Measurements from ENCODE around the gene ZMIZ2.
"Not testable (repeated sequence)": the region's sequence is repeated elsewhere in the genome, so short reads cannot be mapped to it uniquely, and the experiment has no call there.

ZMIZ2 gene

GRCh38 chr7:44727158-44727936, 21.3 kb upstream of the ZMIZ2 start:
- no peak for DNase-seq

DNA sequence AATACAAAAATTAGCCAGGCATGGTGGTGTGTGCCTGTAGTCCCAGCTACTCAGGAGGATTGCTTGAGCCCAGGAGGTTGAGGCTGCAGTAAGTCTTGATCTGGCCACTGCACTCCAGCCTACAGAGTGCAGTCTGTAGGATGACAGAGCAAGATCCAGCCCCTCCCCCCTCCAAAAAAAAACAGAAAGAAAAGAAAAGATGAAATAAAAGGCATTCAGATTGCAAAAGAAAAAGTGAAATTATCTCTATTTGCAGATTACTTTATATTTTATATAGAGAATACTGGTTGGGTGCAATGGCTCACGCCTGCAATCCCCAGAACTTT, 20.7 kb upstream of the ZMIZ2 start:
- no peak for DNase-seq

- DNase-seq: no peak
Measured at GRCh38 chr7:44729949-44730590, 18.6 kb upstream of the ZMIZ2 start.

DNA sequence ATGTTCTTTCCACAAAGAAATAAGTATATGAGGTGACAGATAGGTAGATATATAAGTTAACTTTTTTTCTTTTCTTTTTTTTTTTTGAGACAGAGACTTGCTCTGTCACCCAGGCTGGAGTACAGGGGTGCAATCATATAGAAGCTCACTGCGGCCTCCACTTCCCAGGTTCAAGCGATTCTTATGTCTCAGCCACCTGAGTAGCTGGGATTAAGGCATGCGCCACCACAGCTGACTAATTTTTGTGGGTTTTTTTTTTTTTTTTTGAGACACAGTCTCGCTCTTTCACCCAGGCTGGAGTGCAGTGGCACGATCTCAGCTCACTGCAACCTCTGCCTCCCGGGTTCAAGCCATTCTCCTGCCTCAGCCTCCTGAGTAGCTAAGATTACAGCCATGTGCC, 15.7 kb upstream of the ZMIZ2 start:
- DNase-seq: not testable (repeated sequence)

GRCh38 chr7:44733708-44734481, 14.8 kb upstream of the ZMIZ2 start:
- DNase-seq: no peak

DNA sequence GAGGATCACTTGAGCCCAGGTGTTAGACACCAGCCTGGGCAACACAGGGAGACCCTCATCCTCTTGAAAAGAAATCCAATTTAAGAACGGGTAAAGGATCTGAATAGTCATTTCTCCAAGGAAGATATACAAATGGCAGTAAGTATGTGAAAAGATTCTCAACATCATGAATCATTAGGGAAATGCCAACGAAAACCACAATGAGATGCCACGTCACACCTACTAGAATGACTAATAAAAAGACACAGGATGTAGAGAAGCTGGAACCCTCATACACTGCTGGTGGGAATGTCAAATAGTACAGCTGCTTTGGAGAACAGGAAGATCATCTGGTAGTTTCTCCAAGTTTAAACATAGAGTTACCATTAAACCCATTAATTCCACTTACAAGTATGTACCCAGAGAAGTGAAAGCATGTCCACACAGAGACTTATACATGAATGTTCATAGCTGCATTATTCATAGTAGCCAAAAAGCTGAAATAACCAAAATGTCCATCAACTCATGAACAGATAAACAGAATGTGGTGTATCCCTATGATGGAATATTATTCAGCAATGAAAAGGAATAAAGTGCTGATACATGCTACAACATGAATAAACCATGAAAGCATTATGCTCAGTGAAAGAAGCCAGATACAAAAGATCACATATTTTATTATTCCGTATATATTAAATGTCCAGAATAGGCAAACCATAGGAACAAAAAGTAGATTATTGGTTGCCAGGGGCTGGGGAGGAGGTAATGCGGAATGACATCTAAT, 13.1 kb upstream of the ZMIZ2 start:
- DNase-seq: peak; percentile 53

GRCh38 chr7:44736896-44737295, 11.8 kb upstream of the ZMIZ2 start:
- DNase-seq: no peak

- no peak for DNase-seq
Measured at GRCh38 chr7:44738051-44738723, 10.5 kb upstream of the ZMIZ2 start.

DNA sequence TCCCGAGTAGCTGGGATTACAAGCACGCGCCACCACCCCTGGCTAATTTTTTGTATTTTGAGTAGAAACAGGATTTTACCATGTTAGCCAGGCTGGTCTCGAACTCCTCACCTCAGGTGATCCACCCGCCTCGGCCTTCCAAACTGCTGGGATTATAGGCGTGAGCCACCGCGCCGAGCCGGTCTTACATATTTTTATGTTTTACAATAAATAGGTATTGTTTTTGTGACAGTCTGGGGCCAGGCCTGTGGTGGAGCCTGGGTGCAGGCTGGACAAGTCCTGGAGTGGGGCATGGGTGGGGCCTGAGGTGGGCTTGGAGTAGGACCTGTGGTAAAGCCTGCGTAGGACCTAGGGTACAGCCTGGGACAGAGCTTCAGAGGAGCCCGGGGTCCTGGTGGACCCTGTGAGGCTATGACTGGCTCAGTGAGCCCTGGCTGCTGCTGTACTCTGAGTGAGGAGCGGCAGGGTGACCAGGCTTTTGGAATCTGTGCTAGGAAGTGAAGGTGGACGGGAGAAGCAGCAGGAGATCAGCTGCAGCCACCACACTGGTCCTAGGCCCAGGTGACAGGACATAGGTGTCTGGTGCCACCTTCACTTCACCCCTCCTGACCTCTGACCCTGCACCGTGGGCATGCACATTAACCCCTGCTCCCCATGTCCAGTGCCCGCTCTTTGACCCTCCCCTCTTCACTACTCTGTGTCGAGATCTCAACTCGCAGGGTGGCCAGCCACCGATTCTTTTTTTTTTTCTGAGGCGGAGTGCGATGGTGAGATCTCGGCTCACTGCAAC, 9.6 kb upstream of the ZMIZ2 start:
- no peak for DNase-seq

GRCh38 chr7:44740055-44740454, 8.6 kb upstream of the ZMIZ2 start:
- no peak for DNase-seq

GRCh38 chr7:44743750-44744149, 4.9 kb upstream of the ZMIZ2 start:
- no peak for DNase-seq

DNA sequence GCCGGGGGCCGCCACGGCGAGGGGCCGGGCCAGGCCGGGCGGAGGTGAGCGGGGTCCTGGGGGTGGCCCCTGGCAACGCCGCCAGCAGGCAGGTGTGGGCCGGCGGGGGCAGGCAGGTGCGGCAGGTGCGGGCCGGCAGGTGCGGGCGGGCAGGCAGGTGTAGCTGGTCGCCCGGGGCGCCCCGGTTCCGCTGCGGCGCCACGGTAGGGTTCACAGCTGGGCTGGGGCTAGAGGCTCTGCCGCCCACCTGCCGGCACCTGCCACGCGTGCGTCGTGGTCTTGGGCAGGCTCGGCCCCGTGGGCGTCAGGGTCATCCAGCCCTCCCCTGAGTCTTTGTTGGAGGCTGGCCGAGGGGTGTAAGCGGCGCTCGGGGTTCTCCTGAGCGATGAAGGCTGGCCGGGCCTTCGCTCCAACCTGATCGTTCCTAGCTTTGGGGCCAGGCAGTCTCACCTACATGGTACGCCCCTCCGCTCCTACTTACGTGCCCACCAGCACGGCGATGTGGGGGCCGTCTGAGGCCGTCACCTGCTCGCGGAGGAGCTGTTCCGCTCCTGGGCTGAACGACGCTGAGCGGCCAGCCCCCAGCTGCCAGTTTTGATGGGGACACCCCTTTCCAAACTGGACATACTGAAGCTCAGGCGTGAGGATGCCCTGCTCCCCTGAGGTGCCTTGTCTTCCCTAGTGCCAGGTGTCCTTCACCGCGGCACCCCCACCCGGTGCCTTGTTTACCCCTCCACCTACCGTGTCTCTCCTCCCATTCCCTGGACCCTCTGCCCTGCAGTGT, 493 bp downstream of the ZMIZ2 start:
- DNase-seq: peak; percentile 15

- DNase-seq: no peak
Measured at GRCh38 chr7:44749992-44750391, 1.3 kb downstream of the ZMIZ2 start.

DNA sequence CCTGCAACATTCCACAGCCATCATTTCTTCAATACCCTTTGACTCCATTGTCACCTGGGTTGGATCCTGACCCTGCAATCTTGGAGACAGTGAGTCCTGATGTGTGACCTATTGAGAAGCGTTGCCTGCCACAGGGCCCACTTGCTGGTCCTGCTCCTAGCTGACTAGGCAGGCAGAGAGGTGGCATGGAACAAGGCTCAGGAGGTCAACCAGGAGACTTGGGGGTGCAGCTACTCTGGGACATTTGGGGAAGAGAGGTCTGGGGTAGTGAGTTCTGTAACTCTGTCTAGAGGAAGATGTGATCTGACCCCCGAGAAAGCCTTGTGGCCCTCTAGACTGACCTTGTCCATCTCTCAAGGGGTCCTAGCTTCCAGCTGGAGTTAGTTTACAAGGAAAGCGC, 1.8 kb downstream of the ZMIZ2 start:
- no peak for DNase-seq

DNA sequence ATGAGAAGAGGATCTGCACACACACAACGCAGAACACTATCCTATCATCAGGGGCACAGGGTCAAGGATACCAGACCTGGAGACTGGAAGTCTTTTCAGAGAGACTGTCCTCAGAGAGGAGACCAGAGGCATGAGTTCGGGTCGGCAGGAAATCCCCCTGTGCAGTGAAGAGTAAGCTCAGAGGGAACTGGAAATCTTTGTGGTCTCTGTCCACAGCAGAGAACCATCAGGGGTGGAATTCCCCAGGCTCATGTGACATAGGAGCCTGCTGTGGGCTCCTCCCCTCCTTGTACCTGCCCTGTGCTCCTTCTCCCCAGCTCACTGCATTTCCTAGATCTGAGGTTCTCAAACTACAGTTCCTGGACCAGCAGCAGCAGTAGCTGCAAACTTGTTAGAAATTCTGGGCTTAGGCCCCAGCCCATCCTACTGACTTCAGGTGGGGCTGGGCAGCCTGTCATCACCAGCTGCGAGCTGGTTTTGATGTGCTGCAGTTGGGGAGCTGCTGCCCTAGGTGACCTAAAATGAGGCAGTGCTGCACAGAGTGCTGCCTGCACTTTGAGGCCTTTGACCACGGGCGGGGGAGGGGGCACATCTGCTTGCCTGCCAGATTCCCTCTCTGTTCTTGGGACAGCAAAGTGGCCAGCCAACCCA, 2.4 kb downstream of the ZMIZ2 start:
- peak; percentile 34 for DNase-seq

GRCh38 chr7:44752822-44753221, 4.2 kb downstream of the ZMIZ2 start:
- no peak for DNase-seq

- DNase-seq: no peak
Measured at GRCh38 chr7:44754802-44755697, 6.4 kb downstream of the ZMIZ2 start.

- no peak for DNase-seq
Measured at GRCh38 chr7:44755698-44756627, 7.3 kb downstream of the ZMIZ2 start.

All from CD4-positive, alpha-beta T cell treated with Interleukin-6 for 4 hours (primary cell).